GM10266 (cell line): ENCODE results near the gene ARHGAP42.

ENCODE experiments used
- DNase-seq: peaks from one replicate; pipeline ENCODE4 v3.0.0; 2012; ENCODE audit errors: extremely low spot score
- TF ChIP-seq, protein P1 (sequence below): IDR thresholded peaks from 2 replicates; pipeline ENCODE4 v1.5.1; 2012; ENCODE audit warnings: mild to moderate bottlenecking, low read depth; ENCODE audit not compliant: control insufficient read depth, insufficient read depth; ENCODE audit errors: missing control alignments

The ARHGAP42 gene

DNA sequence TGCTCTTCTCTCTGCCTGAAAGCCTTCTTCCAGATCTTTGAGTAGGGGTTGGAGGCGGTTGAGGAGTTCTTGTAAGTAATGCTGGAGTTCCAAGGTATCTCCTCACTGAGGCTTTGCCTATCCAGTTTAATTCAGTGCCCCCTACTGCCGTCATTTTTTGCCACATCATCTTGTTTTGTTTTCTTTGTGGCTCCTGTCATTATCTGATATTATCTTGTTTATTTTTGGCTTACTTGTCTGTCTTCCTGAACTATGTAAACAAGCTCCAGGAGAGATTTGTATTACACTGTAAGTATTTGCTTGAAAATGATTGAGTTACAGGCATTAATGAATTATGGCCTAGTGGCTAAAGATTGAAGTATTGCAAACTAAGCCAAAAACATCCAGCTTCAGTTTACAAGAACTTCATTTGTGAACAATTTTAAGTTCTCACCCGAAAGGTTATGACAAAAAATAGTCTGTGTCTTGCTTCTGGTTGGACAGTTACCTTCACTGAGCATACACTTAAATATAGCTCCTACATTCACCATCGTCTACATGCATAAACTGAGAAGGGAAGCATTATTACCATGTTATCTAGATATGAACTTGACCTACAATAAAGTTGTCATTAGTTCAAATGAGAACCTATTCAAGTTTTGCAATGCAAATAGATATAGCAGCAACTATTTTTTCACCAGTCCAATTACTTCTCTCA is 154.8 kb downstream of the ARHGAP42 start:
- TF ChIP-seq, protein P1, sequence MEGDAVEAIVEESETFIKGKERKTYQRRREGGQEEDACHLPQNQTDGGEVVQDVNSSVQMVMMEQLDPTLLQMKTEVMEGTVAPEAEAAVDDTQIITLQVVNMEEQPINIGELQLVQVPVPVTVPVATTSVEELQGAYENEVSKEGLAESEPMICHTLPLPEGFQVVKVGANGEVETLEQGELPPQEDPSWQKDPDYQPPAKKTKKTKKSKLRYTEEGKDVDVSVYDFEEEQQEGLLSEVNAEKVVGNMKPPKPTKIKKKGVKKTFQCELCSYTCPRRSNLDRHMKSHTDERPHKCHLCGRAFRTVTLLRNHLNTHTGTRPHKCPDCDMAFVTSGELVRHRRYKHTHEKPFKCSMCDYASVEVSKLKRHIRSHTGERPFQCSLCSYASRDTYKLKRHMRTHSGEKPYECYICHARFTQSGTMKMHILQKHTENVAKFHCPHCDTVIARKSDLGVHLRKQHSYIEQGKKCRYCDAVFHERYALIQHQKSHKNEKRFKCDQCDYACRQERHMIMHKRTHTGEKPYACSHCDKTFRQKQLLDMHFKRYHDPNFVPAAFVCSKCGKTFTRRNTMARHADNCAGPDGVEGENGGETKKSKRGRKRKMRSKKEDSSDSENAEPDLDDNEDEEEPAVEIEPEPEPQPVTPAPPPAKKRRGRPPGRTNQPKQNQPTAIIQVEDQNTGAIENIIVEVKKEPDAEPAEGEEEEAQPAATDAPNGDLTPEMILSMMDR: no peak
- DNase-seq: no peak

DNA sequence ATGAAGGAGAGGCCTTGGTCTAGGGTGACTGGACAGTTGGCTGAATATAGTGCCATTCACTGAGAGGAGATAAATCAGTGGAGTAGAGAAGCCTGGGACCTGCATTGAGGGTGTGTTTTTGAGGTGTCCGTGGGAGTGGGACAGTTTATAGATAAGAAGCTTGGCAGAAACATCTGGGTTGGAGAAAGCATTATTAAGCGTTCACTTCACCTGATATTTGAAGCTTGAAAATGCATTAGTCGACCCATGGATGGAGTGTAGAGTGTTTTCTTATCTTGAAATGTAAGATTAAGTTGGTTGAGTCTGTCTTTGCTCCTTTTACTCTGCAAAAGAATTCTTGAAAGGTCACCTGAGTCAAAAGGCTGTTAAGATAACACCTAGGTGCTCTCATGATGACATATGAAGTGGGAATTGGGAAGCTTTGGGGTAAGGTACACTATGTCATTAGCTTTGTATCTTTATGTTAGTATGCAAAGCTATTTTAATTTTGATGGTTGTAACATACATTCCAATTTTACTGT is 160.7 kb downstream of the ARHGAP42 start:
- DNase-seq: no peak

DNA sequence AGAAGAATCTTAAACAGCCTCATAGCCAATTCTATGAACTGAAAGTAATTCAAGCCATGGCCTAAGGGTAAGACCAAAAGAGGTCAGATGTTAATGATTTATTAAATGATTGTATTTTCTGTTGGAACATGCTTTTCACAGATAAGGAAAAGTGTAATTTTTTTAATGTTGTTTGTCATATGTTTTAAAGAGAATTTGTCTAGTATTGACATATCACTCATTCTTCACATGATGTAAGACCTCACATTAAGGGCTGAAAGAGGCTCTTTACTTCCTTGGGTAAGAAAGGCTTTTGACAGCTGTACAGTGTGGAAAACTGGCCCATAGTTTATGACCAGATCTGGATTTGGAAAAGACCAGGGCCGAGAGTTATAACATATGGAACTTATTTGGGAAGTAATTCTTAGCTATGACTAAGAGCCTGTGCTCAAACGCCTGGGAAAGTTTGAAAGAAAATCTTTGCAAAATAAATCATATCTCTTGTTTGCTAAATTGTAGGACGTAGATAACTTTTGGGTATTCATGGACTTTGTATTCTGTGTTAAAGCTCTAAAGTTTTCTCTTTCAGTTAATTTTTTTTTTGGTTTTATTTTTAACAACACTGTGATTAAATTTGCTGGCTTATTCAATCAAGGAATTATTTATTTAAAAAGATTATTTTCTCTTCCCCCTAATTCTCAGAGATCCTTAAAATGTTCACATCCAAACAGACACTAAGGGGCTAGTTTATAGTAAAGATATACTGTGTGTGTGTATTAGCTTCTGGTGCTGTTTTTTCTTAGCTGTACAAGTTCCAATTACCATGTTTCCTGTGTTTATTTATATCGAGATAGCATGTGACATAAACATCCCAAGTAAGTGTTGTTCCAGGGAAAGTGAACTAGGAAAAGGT is 162.2 kb downstream of the ARHGAP42 start:
- TF ChIP-seq, protein P1: no peak
- no peak for DNase-seq

More for the DNA sequence above, 160.7 kb downstream of the ARHGAP42 start:
- TF ChIP-seq, protein P1: no peak

DNA sequence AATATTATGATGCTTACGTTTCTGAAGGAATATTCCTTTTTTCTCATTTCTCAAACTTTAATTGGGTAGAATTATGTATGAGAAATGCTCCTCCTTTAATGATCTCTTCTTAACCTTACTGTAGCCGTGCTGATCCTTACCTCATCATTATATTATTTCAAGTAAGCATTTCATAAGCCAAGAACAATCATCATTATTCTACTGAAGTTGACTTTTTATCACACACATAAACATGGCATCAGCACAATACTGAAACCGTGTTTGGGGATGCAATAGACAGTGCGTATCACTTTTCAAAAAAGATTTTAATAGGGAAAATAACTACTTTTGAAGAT is 162.8 kb downstream of the ARHGAP42 start:
- TF ChIP-seq, protein P1: no peak
- DNase-seq: no peak

DNA sequence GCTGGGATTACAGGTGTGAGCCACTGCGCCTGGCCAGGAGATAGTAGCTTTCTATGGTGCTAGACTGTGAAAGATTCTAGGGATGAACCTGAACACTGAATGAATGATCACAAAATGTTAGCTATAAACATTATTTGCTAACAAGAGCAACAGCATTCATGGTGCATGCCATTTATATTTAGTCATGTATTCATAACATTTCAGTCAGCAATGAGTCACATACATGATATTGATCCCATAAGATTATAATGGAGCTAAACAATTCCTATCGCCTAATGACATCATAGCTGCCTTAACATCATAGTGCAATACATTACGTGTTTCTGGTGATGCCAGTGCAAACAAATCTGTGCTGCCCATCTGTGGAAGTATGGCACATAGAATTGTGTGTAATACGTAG is 164.1 kb downstream of the ARHGAP42 start:
- DNase-seq: no peak
- TF ChIP-seq, protein P1: no peak

DNA sequence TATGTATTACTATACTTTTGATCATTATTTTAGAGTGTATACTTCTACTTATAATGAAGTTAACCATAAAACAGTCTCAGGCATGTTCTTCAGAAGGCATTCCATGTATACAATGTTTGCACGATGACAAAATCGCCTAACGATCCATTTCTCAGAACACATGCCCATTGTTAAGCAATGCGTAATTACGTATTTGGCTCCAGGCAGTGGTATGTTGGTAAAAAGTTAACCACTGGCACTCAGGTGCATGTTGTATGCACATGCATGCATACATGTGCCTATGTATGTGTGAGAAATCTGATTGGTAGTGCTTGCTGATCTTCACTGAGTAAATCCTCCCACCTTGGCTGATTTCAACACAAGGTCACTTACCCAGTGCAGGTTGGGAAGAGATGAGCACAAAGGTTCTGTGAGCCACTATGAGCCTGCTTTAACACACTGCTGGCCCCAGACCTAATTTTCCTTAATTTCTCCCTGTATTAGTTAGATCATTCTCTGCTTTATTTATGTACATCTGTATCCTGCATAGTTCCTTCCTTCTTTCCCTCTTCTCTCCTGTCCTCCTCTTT is 164.6 kb downstream of the ARHGAP42 start:
- TF ChIP-seq, protein P1: no peak
- DNase-seq: no peak
